HG02885 (cell line): ENCODE measurements around the gene RIPK1.
"Not testable (repeated sequence)": the region's sequence is repeated elsewhere in the genome, so short reads cannot be mapped to it uniquely, and the experiment has no call there.

ENCODE experiments used
- ATAC-seq: cut with Tn5 transposase; IDR thresholded peaks from one replicate; pipeline ENCODE4 v1.9.1; 2021; ENCODE audit warnings: mild to moderate bottlenecking; ENCODE audit not compliant: unreplicated experiment, poor library complexity

RIPK1 gene

DNA sequence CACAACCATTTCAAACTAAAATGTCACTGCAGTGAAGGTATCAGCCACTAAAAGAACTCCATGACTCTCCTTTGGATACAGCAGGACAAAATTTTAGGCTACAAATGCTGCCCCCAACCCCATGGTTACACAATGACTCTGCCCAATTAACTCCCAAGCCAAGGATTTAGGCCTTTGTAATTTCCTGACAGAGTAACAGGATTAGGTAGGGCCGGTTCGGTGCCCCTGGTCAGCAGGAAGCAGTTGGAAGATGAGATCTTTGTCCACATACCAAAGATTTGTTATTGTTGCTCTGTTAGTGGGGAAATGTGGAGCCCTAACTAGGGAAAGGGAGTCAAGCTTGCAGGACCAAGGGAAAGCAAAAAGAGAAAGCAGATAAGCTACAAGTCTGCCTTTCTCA is 26.7 kb upstream of the RIPK1 start:
- ATAC-seq: no peak

DNA sequence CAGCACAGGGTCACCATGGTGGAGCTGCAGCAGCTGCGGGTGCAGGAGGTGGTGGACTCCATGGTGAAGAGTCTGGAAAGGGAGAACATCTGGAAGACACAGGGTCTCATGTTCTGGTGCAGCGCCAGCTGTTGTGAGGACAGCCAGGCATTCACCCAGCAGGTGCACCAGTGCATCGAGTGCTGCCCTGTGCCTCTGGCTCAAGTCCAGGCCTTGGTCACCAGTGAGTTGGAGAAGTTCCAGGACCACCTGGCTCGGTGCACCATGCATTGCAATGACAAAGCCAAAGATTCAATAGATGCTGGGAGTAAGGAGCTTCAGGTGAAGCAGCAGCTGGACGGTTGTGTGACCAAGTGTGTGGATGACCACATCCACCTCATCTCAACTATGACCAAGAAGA is 22.9 kb upstream of the RIPK1 start:
- no peak for ATAC-seq

DNA sequence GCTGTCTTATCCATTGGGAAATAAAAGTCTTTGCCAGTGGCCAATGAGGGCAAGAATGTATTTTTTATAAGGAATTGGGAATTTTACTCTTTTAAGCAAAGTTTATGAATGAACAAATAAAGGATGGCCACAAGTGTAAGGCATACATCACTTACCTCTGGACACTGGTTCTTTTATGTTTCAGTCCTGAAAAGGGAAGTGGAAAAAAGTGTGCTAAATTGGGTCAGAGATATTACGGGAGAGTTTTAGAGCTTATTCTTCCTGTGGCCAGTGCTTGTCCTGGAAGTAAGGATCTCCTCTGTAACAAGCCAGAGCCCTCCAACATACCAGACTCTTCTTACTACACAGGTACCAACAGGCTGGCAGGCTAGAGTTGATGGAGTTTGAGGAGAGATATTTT is 22.5 kb upstream of the RIPK1 start:
- ATAC-seq: no peak

DNA sequence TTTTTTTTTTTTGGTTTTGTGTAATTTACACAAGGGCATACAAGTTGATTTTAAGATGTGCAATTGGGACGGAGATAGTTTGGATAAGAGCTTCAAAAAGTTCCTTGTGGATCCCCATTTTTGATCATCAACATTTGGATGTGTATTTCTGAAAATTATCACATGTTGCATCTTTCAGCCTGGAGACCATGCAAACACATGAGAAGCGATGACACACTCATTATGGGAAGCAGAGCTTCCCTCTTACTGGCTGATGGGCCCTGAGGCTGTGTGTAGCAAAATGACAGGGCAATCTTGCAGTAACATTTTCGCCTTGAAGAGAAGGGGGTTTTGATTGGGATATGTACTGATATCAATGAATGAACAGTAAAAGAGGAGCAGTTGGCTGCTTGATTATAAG is 22.0 kb upstream of the RIPK1 start:
- ATAC-seq: no peak

DNA sequence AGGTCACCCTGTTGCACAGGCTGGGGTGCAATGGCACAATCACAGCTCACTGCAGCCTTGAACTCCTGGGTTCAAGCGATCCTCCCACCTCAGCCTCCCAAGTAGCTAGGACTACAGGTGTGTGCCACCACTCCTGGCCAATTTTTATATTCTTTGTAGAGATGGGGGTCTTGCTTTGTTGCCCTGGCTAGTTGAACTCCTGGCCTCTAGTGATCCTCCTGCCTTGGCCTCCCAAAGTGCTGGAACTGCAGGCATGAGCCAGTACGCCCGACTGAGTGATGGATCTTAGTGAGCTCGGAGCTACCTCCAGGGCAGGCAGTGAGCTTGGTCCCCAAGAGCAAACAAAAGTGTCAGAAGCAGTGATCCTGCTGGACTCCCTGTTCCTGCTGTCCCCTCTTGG is 20.3 kb upstream of the RIPK1 start:
- not testable (repeated sequence) for ATAC-seq

DNA sequence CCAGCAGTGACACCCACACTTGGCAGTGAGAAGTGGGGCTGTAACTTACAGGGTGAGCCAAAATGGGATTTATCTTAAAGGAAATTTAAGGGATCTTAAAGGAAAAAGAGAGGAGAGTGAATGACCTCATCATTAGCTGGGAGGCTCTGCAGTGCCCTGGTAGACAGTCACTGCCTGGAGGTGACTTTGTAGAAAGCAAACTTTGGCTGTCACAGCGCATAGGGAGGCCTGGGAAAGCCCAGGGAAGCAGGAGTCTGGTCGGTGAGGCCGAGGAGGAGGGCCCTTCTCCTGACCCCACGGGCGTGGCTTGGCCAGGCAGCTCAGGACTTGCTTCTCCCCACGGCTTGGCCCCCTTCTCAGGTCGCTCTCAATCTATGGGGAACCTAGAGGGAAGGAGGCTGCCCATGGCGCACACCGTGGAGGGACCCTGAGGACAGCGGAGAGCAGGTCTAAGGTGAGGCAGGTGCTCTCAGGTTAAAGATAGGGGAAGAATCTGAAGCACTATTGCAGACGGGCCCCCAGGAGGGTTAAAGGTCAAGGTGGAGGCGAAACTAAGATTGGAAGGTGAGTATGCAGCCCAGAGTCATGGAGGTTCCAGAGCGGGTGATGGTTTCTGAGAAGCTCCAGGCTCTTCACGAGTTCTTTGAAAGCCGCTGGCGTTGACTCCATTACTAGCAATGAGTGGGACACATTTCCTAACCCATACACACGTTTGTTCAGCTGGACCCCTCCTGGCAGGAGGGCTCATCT is 15.6 kb upstream of the RIPK1 start:
- no peak for ATAC-seq

DNA sequence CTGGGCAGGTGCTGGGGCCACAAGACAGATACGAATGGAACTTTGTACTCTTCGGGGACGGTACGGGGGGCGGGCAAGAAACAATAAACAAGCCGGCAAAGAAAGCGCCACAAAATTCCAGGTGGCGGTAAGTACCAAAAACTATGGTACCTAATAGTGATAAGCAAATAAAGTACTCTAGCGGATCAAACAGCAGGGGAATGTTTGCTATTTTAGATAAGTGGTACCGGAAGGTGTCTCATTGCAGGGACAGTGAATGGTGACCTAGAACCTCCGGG is 15.1 kb upstream of the RIPK1 start:
- ATAC-seq: no peak

DNA sequence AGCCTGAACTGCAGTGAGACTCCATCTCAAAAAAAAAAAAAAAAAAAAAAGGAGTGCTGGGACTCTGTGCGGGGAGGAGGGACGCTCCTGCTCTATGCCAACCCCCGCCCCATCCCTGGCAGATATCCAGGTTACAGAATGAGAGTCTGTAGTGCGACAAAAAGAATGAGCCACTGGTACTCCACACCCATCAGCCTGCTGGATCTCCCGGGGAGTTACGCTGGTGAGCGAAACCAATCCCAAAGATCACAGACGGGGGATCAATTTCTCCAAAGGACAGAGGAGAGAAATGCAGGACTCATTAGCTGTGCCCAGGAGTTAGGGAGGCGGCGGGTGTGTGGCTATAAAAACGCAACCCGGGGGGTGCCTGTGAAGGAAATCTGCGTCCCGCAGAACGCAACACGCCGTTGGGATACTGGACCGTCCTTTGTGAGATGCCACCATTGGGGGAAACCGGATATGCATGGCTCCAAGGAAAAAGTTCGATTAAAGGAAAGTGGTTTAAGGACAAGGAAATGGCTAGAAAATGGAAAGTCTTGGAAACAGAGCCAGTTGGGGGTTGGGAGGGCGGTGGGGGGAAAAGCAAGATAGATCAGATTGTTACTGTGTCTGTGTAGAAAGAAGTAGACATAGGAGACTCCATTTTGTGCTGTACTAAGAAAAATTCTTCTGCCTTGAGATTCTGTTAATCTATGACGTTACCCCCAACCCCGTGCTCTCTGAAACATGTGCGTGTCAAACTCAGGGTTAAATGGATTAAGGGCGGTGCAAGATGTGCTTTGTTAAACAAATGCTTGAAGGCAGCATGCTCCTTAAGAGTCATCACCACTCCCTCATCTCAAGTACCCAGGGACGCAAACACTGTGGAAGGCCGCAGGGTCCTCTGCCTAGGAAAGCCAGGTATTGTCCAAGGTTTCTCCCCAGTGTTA is 13.8 kb upstream of the RIPK1 start:
- ATAC-seq: not testable (repeated sequence)

DNA sequence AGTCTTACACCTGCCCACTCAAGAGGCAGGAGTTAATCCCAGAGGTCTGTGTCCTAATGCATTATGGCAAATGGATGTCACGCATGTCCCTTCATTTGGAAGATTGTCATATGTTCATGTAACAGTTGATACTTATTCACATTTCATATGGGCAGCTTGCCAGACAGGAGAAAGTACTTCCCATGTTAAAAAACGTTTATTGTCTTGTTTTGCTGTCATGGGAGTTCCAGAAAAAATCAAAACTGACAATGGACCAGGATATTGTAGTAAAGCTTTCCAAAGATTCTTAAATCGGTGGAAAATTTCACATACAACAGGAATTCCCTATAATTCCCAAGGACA is 13.2 kb upstream of the RIPK1 start:
- ATAC-seq: not testable (repeated sequence)

DNA sequence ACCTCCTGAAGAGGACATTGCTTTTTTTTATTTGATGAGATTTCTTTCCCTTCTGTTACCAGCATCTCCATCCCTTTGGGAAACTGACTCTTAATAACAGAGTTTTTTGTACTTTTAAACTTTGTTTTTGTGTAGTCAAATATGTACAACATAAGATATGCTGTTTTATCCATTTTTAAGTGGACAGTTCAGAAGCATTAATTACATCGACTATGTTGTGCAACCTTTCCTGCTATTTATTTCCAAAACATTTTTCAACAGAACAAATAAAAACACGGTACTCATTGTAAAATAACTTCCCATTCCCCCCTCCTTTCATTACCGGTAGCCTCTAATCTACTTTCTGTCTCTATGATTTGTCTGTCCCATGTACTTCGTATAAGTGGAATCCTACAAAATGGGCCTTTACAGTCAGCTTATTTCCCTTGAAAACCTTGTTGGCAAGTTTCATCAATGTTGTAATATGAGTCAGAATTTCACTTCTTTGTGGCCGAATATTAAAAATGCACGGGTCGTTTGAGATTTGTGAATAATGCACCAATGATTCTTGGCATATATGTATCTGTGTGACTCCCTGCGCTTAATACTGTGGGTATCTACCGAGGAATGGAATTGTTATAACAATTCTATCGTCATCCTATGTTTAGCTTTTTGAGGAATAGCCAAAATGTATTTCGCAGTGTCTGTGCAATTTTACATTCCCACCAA is 11.1 kb upstream of the RIPK1 start:
- no peak for ATAC-seq

DNA sequence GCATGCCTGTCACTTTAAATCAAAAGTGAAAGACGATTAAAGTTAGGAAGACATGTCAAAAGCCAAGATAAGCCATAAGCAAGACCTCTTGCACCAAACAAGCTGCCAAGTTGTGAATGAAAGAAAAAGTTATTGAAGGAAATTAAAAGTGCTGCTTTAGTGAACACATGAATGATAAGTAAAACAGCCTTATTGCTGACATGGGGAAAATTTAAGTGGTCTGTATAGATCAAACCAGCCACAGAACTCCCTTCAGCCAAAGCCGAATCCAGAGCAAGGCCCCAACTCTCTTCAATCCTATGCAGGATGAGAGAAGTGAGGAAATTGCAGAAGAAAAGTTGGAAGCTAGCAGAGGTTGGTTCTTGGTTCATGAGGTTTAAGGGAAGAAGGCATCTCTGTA is 9.3 kb upstream of the RIPK1 start:
- ATAC-seq: no peak

DNA sequence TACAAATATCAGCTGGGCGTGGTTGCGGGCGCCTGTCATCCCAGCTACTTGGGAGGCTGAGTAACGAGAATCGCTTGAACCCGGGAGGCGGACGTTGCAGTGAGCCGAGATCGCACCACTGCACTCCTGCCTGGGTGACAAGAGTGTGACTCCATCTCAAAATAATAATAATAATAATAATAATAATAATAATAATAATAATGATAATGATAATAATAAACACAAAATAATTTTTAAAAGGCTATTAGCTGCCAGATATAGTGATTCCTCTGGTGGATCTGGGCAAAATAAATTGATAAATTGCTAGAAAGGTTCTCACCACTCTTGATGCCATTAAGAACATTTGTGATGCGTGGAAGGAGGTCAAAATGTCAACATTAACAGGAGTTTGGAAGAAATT is 8.2 kb upstream of the RIPK1 start:
- not testable (repeated sequence) for ATAC-seq

DNA sequence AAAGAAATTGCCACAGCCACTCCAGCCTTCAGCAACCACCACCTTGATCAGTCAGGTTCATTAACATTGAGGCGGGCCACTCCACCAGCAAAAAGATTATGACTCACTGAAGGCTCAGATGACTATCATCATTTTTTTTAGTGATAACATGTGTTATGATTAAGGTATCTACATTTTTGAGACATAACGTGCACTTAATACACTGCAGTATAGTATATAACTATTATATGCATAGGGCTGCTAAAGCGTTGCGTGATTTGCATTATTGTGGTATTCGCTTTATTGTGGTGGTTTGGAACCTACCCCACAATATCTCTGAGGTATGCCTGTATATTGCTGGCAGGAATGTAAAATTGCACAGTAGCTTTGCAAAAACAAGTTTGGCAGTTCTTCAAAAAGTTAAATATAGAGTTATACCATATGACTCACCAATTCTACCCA is 6.8 kb upstream of the RIPK1 start:
- no peak for ATAC-seq

DNA sequence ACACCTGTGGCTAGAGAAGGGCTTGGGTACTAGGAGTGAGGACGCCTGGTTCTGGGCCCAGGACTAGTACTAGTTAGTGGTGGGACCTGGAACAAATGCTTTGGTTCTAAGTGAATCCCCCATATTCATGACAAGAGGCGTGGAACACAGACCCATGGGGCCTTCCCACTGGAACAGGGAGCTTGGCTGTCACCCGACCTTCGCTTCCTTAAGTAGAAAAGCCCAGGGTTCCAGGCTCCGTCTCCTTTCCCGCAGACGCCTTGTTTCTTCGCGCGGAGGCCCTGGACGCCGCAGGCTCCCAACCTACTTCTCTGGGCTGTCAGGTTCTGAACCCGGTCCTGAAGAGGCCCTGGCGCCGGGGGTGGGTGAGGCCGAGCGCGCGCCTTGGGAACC is 5.0 kb upstream of the RIPK1 start:
- not testable (repeated sequence) for ATAC-seq

DNA sequence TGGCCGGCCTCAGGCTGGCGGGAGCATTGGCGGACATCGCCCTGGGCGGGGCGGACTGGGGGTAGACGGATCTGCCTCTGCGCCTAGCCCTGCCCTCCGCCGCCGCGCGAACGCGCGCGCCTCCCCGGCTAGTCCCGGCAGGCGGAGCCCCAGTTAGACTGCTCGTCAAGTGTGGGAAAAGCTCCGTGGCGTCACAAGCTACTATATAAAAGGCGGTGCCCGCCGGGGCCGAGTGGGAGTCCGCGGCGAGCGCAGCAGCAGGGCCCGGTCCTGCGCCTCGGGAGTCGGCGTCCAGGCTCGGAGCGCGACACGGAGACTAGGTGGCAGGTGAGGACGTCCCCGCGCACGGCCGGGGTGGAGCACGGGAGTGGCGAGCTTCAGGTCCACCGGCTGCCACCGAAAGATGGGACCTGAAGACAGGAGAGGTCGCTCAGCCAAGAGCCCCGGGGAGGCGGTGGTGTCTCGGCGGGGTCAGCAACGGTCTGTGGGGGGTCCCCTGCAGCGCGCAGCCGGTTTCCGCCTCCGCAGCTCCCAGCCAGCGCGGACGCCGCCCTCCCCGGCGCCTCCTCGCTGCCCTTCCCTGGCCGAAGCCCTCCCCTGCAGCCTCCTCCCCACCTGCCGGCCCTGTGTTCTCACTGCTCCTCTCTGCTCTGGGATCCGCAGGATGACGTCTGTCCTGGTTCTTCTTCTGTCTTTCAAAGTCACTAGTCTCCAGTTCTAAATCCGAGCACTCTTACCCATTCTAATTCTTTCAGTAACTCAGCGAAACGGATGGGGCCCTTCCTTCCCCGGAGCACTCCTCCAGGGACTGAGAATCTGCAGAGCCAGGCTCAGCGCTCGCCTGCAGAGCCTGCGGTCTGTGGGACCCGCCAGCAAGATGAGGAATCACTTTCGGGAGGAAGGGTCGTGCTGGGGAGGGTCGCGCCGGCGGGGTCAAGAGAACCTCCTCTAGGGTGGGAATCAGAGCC is 4.3 kb upstream of the RIPK1 start:
- peak; percentile 73 for ATAC-seq

DNA sequence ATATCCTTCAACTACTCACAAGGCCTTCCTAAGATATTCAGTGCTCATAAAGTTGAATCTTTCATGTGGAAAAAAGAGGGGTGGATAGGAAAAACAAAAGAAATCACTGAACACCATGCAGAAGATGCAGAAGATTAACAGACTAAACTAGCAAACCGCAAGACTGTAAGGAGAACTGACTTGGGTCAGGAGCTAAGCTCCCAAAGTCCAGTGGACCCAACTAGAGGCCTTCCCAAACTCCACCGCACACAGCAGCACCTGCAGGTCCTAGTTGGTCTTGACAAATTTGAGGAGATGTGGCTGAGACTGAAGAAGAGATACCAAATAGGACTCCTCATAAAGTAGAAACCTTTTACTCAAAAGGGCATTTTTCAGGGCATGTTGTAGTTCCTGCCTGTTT is 3.3 kb downstream of the RIPK1 start:
- no peak for ATAC-seq

DNA sequence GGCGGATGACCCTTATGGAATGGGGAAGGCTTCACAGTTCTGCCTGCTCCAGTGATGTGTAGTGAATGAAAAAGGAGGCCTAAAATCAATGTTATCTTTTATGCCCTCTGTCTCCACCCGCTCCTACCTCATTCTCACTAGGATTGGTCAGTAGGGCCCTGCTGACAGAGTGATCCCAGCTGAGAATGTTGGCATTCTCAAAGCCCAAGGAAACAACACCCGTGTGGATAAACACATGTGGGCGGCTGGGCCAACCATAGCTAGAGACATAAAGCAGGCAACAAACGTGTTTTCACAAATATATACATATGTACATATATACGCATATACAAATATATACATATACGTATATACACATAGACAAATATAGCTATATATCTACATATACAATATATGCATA is 4.5 kb downstream of the RIPK1 start:
- no peak for ATAC-seq

DNA sequence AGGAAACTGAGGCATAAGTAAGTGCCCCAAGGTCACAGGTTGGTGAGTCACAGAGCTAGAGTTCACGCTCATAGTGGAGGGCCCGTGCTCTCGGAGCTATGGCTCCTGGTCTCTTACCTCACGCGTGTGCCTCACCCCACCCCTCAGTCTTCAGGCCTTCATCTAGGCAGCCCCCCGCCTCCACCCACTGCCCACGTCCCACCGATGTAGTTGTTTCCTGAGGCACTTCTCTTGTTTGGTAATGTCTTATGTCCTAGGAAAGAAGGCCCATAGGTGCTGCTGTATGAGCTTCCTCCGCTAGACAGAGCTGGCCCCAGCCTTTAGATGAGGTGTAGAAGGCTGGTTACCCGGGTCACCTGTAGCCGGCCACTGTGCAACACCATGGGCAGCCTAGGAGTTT is 5.1 kb downstream of the RIPK1 start:
- ATAC-seq: no peak

DNA sequence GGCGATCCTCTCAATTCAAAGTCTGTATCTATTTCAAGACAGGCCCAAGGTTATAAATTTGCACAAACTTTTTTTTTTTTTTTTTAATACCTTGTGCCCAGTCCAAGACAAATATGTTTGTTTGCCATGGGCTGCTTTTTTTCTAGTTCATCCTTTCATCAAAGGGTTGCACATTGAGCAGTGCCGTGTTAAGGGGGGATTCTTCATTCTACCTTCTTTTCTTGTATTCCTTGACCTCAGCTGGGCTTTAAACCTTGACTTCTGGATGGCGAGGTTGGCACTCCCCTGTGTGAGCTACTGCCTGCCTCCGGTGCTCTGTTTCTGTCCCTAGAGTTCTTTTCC is 7.4 kb downstream of the RIPK1 start:
- ATAC-seq: no peak

DNA sequence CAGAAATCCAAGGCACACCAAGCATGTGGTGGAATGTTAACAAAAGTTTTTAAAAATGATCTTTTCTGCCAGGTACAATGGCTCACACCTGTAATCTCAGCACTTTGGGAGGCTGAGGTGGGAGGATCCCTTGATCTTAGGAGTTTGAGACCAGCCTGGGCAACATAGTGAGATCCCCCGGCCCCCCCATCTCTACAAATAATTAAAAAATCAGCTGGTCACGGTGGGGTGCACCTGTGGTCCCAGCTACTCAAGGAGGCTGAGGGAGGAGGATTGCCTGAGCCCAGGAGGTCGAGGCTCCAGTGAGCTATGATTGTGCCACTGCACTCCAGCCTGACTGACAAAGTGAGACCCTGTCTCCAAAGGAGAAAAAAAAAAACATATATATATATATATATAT is 8.0 kb downstream of the RIPK1 start:
- no peak for ATAC-seq
